H1 (cell line): ENCODE measurements around the gene KCNJ4.

Experiments
- BACH1 ChIP-seq: IDR thresholded peaks from 2 replicates; pipeline ENCODE4 v1.6.1; 2012; ENCODE audit warnings: low read length, improper control_type of control experiment
- CBX8 ChIP-seq: fragments of 300-800, 300-1000 bp; sonication (generic); IDR thresholded peaks from 2 replicates; pipeline ENCODE4 v1.7.1; 2016; ENCODE audit warnings: low read depth, low read length, borderline replicate concordance
- CEBPB ChIP-seq: IDR thresholded peaks from 2 replicates; pipeline ENCODE4 v1.6.1; 2012; ENCODE audit warnings: low read depth, low read length
- CHD1 ChIP-seq: IDR thresholded peaks from 2 replicates; pipeline ENCODE4 v1.6.1; 2012; ENCODE audit warnings: low read depth, low read length, improper control_type of control experiment
- EZH2 ChIP-seq: fragments of 200-600 bp; sonication (generic); IDR thresholded peaks from 2 replicates; pipeline ENCODE4 v1.7.1; 2012; ENCODE audit warnings: low read depth, mild to moderate bottlenecking, moderate library complexity, low read length, inconsistent platforms; ENCODE audit not compliant: severe bottlenecking
- GABPA ChIP-seq: IDR thresholded peaks from 2 replicates; pipeline ENCODE4 v1.6.1; 2011; ENCODE audit warnings: mild to moderate bottlenecking, low read length, moderate library complexity, borderline replicate concordance; ENCODE audit not compliant: insufficient read depth
- POLR2A ChIP-seq, 2 experiments: IDR thresholded peaks; 1 replicate in 1 of 2; 2 replicates in 1 of 2; pipeline ENCODE4 v1.6.1; 2011; ENCODE audit warnings: low read depth in 2 of 2, low read length in 2 of 2, mild to moderate bottlenecking in 2 of 2; ENCODE audit errors: control extremely low read depth in 1 of 2
- SIN3A ChIP-seq, 2 experiments: IDR thresholded peaks in 1 of 2; conservative IDR thresholded peaks in 1 of 2; 2 replicates each; pipeline ENCODE4 v1.6.1; 2011 to 2012; ENCODE audit warnings: low read length in 2 of 2, improper control_type of control experiment in 1 of 2, low read depth in 1 of 2, mild to moderate bottlenecking in 1 of 2
- SIX5 ChIP-seq: IDR thresholded peaks from 2 replicates; pipeline ENCODE4 v1.6.1; 2011; ENCODE audit warnings: mild to moderate bottlenecking, low read depth, low read length
- SP1 ChIP-seq: IDR thresholded peaks from 2 replicates; pipeline ENCODE4 v1.6.1; 2011; ENCODE audit warnings: low read depth, low read length
- TEAD4 ChIP-seq: IDR thresholded peaks from 2 replicates; pipeline ENCODE4 v1.6.1; 2012; ENCODE audit warnings: low read depth, low read length, inconsistent platforms, mixed read lengths
- USF2 ChIP-seq: IDR thresholded peaks from 2 replicates; pipeline ENCODE4 v1.6.1; 2011; ENCODE audit warnings: low read length, improper control_type of control experiment
- YY1 ChIP-seq: IDR thresholded peaks from 2 replicates; pipeline ENCODE4 v1.6.1; 2011; ENCODE audit warnings: low read depth, mild to moderate bottlenecking, low read length

- TF ChIP-seq USF2 (no peak), POLR2A (IDR thresholded peaks at IDR 0.05; ENCODE audit: control extremely low read depth in 1 of 2, low read depth in 2 of 2, low read length in 2 of 2) (no peak), CBX8 (no peak), EZH2 (no peak), CEBPB (no peak), SIX5 (no peak), TEAD4 (no peak), BACH1 (no peak), YY1 (no peak), CHD1 (no peak), SIN3A (conservative IDR thresholded peaks at IDR 0.05 in 1 of 2, IDR thresholded peaks at IDR 0.05 in 1 of 2; ENCODE audit: low read depth in 1 of 2, low read length in 2 of 2) (no peak), GABPA (no peak), SP1 (no peak)
These were observed 1.4 kb upstream of the KCNJ4 start for GRCh38 chr22:38456272-38456835.
